GM18511 (cell line): ENCODE data around the gene NLRC4.
"Not testable (repeated sequence)": the region's sequence is repeated elsewhere in the genome, so short reads cannot be mapped to it uniquely, and the experiment has no call there.

ENCODE experiments used
- ATAC-seq: cut with Tn5 transposase; IDR thresholded peaks from one replicate; pipeline ENCODE4 v1.9.1; 2021; ENCODE audit warnings: mild to moderate bottlenecking, moderate library complexity; ENCODE audit not compliant: unreplicated experiment

Gene NLRC4

DNA sequence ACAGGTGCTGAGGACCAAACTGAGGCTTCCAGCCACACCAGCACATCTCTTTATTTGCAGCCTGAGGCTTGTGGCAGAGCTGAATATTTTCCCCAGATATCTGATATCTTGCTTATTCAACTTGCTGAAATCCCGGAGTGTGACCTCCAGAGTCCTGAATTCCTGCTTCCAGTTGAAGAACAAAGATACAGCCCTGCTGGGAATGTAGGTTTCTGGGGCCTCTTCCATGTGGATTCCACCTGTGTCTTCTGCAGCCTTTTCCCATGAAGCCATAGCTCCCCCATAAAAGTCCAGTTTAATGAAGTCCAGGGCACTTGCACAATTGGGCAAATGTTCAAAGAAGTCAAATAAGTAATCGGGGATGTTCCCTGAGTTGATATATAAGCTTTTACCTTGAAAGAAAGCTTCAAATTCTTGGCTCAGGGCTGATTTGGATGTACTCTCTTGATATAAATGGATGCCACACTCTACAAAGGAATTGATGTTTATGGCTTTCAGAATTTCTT lies 14.9 kb downstream of the NLRC4 start:
- no peak for ATAC-seq

- no peak for ATAC-seq
These were observed 16.4 kb downstream of the NLRC4 start for GRCh38 chr2:32248299-32248698.

GRCh38 chr2:32246911-32247310 lies 17.8 kb downstream of the NLRC4 start:
- ATAC-seq, result no peak

GRCh38 chr2:32242331-32242730 lies 22.4 kb downstream of the NLRC4 start:
- ATAC-seq, result no peak

DNA sequence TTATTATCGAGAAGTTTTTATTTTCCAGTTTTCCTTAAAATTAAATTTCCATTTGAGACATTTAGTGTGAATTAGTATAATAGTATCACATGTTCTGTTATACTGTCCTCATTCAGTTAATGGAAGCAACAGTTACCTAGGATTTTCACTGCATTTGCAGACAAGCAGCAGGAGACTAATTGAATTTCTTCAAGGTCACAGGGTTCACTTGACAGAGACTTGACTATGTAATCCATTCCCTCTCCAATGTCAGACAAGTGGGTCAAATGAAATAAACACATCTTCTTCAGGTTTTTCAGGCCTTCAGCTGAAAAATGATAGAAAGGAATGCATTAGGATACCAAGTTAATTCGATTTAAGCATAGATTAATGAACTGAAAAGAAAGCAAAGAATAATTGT lies 26.7 kb downstream of the NLRC4 start:
- no peak for ATAC-seq

GRCh38 chr2:32237488-32237887 lies 27.2 kb downstream of the NLRC4 start:
- ATAC-seq, result no peak

DNA sequence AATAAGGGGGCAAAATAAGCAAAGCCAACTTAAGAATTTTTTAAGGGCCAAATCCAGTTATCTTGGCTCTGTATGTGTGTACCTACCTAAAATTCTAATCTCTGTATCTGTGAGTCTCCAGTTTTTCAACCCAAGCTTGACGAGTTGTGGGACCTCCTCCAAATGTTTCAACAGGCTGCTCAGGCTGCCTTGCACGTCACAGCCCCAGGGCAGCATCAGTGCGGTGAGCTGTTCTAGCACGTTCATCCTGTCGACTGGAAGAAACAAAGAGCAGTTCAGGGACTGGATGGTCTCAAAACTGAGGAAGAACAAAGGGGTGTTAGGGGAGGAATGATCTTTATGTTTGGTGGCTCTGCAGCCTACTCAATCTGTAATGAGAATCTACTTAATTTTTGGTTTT lies 29.4 kb downstream of the NLRC4 start:
- ATAC-seq, result no peak

DNA sequence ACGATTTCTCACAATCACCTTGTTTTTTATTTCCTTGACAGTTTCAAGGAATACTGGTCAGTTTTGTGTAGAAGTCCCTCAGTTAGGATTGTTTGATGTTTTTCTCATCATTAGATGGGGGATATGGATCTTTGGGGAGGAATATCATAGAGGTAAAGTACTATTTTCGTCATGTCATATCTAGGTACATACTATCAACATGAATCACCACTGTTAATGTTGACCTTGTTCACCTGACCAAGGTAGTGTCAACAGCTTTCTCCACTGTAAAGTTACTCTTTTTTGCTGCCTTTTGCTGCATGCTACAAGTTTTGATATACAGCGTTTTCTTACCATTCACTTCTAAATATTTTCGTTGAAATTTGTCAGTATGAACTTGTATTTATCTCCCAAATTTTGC lies 32.7 kb downstream of the NLRC4 start:
- no peak for ATAC-seq

DNA sequence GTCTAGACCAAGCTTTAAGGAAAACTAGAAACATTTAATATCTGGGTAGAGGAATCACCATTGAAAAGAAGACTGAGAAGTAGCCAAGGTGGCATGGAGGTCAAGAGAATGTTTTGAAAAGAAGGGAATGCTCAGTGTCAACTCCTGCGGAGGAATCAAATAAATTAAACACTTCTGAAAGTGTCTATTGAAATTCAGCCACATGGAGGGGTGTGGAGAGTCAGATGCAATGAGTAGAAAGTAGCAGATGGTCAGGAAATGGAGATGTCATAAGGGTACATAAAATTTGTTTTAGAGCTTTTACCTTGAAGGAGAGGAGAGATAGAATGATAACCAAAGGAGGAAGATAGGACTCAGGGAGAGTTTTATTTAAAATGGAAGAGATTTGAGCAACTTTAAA lies 35.1 kb downstream of the NLRC4 start:
- ATAC-seq, result no peak

GRCh38 chr2:32228181-32228580 lies 36.5 kb downstream of the NLRC4 start:
- no peak for ATAC-seq

GRCh38 chr2:32227492-32227891 lies 37.2 kb downstream of the NLRC4 start:
- ATAC-seq, result no peak

DNA sequence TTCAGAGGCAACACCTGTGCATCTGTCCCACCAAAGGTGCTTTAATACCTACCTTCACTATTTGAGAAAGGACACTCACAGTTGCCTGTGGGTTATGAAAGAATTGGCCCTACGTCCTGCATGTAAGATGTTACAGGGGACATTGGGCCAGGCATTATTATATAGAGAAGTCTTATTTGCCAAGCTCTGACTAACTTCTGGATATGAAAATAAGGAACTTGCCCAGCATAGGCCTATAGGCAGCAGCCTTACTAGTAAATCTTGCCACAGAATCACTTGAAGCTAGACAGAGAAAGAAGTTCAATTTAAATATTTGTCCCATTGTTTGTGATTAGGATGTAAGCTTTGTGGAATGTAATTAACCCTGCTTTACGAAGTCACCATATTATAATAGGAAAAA lies 41.7 kb downstream of the NLRC4 start:
- no peak for ATAC-seq

DNA sequence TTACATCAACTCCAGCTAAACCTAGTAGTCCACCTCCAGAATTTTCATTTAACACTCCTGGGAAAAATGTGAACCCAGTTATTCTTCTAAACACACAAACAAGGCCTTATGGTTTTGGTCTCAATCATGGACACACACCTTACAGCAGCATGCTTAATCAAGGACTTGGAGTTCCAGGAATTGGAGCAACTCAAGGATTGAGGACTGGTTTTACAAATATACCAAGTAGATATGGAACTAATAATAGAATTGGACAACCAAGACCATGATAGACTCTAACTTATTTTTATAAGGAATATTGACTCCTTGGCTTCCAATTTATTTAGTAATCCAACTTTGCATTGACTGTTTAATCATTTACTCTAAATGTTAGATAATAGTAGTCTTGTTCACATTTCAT lies 44.2 kb downstream of the NLRC4 start:
- no peak for ATAC-seq

- no peak for ATAC-seq
These were observed 52.4 kb downstream of the NLRC4 start for GRCh38 chr2:32212295-32212694.

DNA sequence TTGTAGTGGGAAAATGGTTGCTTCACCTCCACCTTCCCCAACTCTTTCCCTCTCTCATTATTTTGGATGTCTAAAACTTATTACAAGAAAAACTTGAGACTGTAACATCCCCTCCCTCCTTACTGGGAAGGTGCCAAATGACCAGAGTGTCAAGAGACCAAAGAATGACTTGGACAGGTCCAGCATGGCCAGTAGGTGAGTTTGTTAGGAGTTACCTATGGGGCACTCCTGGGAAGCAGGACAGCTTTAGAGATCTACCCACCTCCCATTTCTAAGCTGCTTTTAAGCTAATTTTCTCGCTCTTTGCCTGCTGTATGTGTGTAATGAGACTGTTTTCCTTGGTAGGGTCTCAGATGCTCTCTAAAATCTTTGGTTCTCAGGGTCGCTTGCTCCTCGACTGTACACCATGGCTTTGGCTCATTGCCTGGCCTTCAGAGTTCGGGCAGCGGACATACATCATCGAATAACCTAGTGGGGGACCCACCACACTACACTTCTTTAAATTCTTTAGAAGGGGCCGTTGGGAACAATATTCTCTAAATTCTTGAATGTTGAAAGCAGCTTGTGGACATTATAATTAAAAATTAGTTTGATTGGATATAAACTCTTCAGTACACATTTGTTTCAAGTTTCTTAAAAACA lies 53.8 kb downstream of the NLRC4 start:
- ATAC-seq, result no peak

DNA sequence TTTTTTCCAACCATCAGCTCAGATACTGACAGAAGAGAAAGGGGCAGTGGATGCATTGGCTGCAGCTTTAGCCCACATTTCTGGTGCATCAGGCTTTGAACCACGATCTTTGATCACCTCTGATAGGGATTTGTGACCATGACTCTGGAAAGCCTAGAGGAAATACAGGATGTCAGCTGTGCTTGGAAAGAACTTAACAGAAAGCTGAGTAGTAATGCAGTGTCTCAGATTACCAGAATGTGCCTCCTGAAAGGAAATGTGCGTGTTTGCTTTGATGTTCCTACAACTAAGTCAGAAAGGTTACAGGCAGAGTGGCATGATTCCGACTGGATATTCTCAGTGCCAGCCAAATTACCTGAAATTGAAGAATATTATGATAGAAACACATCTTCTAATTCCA lies 61.3 kb downstream of the NLRC4 start:
- not testable (repeated sequence) for ATAC-seq

- ATAC-seq, result no peak
These were observed 63.9 kb downstream of the NLRC4 start for GRCh38 chr2:32200814-32201213.

- no peak for ATAC-seq
These were observed 72.3 kb downstream of the NLRC4 start for GRCh38 chr2:32192418-32192817.

DNA sequence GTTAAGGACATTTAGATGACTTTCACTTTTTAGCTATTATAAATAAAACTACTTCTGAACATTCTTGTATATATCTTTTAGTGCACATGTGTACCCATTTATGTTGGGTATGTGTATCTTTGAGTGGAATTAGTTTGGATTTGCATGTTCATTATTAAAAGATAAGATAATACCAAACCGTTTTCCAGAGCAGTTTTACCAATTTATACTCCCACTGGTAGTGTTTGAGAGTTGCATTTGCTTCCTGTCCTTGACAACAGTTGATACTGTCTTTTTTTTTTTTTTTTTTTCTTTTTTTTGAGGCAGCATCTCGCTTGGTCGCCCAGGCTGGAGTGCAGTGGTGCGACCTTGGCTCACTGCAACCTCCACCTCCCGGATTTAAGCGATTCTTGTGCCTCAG lies 75.7 kb downstream of the NLRC4 start:
- ATAC-seq, result peak; percentile 24

- no peak for ATAC-seq
These were observed 82.0 kb downstream of the NLRC4 start for GRCh38 chr2:32182667-32183066.
